ENCODE data around the gene EDIL3.
"Not testable (repeated sequence)": the region's sequence is repeated elsewhere in the genome, so short reads cannot be mapped to it uniquely, and the experiment has no call there.

The EDIL3 gene

GRCh38 chr5:84376346-84376745 lies 8.3 kb downstream of the EDIL3 start:
- no peak for DNase-seq

- no peak for DNase-seq
Measured at GRCh38 chr5:84374568-84374967, 10.1 kb downstream of the EDIL3 start.

- no peak for DNase-seq
Measured at GRCh38 chr5:84373506-84373905, 11.2 kb downstream of the EDIL3 start.

- no peak for DNase-seq
Measured at GRCh38 chr5:84372066-84372695, 12.5 kb downstream of the EDIL3 start.

DNA sequence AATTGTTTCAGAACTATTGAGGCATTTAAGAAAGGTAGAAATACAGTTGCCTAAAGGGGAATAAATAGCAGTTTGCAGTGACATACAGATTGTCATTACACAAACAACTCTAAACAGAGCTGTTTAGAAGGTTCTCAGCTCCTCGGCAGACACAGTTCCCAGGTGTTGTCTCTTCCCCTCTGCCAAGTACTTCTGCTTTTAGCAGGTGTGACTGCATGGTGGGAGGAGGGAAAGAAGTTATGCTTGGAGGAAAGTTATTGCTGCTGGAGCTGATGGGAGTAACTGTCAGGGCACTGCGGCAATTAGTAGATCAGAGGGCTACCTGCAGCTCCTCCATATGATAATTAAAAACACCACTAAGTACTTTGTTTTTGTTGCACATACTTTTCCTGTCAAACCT lies 14.5 kb downstream of the EDIL3 start:
- no peak for DNase-seq

DNA sequence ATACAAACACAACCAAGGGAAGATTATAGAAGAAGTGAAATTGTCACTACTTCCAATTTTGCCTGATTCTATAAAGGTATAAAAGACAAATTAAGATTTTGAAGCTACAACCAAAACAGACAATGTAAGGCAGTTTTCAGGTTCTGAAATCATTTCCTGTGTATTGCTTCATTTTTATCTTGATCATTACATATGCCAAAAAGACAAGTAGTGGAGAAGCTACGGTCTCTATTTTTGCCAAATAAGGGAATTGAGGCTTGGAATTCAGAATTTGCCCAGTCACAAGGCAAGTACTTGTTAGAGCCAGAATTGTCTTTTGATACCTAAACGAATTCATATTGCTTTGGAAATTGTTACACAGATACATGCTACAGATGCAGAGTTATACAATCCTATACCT lies 20.6 kb downstream of the EDIL3 start:
- DNase-seq, result no peak

GRCh38 chr5:84362061-84362720 lies 22.5 kb downstream of the EDIL3 start:
- no peak for DNase-seq

GRCh38 chr5:84361572-84361971 lies 23.1 kb downstream of the EDIL3 start:
- DNase-seq, result no peak

DNA sequence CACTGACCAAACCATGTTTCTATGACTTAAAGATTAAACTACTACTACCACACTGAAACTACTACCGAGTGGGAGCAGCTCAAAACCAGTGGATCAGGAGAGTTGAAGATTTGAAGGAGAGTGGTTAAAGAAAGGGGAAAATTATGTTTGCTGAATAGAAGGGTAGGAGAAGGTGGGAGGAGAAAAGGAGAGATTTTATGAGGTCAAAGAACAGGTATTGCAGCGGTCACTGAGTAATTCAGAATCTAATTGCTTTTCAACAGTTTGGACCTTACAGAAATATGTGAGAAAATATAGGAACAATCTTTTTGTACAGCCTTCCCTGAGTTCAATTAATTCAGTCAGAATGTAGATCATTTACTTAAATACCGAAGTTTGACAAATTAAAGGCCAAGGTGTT lies 24.6 kb downstream of the EDIL3 start:
- DNase-seq, result no peak

- DNase-seq, result no peak
Measured at GRCh38 chr5:84354101-84354500, 30.6 kb downstream of the EDIL3 start.

GRCh38 chr5:84344788-84345187 lies 39.9 kb downstream of the EDIL3 start:
- no peak for DNase-seq

GRCh38 chr5:84343171-84343570 lies 41.5 kb downstream of the EDIL3 start:
- no peak for DNase-seq

DNA sequence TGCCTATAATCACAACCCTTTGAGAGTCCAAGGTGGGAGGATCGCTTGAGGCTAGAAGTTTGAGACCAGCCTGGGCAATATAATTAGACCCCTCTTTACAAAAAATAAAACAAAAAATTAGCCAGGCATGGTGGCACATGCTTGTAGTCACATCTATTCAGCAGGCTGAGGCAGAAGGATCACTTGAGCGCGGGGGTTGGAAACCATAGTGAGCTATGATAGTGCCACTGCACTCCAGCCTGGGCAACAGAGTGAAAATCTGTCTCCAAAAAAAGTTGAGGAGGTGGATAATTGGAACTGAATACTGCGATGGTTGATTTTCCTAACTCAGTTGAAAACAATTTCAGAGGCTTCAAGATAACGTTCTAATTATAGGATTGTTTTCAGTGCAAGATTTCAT lies 52.6 kb downstream of the EDIL3 start:
- no peak for DNase-seq

DNA sequence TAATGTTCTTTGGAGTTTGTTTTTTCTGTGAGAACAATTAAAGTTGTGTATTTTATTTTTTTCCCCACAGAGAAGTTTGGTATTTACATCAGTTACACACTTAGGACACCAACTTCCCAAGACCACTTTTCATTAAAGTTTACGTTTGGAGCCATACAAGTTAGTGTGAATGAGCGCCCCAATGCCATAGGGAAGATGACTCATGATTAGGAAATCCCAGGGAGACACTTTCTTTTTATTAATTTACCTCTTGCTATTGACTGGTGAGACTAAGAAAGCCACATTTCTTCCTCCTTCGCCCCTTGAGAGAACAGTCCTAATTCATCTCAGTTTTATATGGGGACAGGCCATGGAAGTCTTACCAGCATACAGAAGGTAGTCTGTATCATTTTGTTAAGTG lies 57.1 kb downstream of the EDIL3 start:
- no peak for DNase-seq

GRCh38 chr5:84322646-84323045 lies 62.0 kb downstream of the EDIL3 start:
- no peak for DNase-seq

GRCh38 chr5:84317826-84318225 lies 66.9 kb downstream of the EDIL3 start:
- DNase-seq, result not testable (repeated sequence)

- DNase-seq, result not testable (repeated sequence)
Measured at GRCh38 chr5:84312280-84312679, 72.4 kb downstream of the EDIL3 start.

DNA sequence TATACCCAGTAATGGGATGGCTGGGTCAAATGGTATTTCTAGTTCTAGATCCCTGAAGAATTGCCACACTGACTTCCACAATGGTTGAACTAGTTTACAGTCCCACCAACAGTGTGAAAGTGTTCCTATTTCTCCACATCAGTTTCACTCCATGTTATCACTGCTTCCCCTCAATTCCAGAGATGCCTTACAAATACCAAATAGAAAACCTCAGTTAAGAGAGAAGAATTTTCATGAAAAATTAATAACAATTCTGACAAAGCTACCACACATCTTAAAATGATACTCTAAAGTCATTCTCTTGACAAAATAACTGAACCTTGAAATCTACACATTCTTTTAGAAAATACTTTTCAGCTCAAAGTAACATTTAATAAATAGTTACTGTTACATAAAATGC lies 74.8 kb downstream of the EDIL3 start:
- DNase-seq, result not testable (repeated sequence)

GRCh38 chr5:84306601-84307000 lies 78.1 kb downstream of the EDIL3 start:
- DNase-seq, result no peak

GRCh38 chr5:84304599-84304998 lies 80.1 kb downstream of the EDIL3 start:
- DNase-seq, result no peak

GRCh38 chr5:84303315-84303714 lies 81.4 kb downstream of the EDIL3 start:
- no peak for DNase-seq

DNA sequence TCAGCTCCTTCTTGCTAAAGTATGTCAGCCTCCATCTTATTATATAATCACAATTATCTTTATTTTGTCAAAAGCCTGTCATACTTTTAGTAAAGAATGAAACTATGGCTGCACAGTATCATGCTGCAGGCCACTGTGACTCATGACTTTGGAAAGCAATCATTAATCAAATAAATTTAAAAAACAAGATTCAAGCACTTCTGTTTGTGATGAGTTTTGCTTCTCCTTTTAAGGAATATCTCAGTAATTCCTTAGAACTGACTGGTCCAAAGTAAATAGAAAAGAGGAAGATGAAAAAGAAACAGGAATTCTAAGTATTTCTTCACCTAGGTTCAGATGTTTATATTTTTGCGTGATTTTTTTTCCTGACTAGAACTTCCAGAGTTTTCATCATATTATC lies 83.1 kb downstream of the EDIL3 start:
- DNase-seq, result no peak

GRCh38 chr5:84299959-84300358 lies 84.7 kb downstream of the EDIL3 start:
- DNase-seq, result no peak

- DNase-seq, result no peak
Measured at GRCh38 chr5:84298628-84299027, 86.1 kb downstream of the EDIL3 start.

DNA sequence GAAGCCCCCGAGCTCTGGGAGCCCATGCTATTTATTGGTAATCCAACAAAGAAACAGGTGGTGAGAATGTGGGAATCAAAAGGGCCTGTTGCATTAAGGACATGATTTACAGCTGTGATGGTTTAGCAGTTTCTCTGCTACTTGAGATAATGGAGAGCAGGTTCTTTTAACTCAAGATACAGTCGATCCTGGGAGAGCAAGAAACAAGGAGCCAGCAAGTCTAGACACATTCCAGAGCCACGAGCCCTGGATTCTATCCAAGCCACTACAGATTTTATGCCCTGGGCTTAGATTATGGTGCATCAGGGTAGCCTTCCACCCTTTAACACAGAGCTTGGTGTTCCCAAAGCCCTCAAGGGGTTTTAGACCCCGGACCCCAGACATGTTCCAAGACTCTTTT lies 87.0 kb downstream of the EDIL3 start:
- DNase-seq, result not testable (repeated sequence)

All from DMS 273 treated with DMSO at 0.1 percent for 48 hours (cell line).